Suprapubic skin (tissue), 4 donors: Measurements from ENCODE around the gene TCF20. TPM values are rescaled to one million over a fixed set of nuclear protein-coding genes. Genes with fewer than 3 reads are reported as not detected.

ENCODE experiments used
- DNase-seq, 2 donors: peaks; one replicate each; pipeline ENCODE4 v3.0.0-alpha.2; 2019; ENCODE audit warnings: low spot score in 2 of 2
- H3K27ac ChIP-seq: fragments of 200-600 bp; sonication (generic); one replicate; pipeline ENCODE4 v1.5.1; 2019
- H3K27me3 ChIP-seq: fragments of 200-600 bp; sonication (generic); one replicate; pipeline ENCODE4 v1.5.1; 2019
- H3K36me3 ChIP-seq: fragments of 200-600 bp; sonication (generic); one replicate; pipeline ENCODE4 v1.5.1; 2019
- H3K4me1 ChIP-seq: fragments of 200-600 bp; sonication (generic); one replicate; pipeline ENCODE4 v1.5.1; 2019
- H3K4me3 ChIP-seq: fragments of 200-600 bp; sonication (generic); one replicate; pipeline ENCODE4 v1.5.1; 2019; ENCODE audit warnings: mild to moderate bottlenecking
- H3K9me3 ChIP-seq: fragments of 200-600 bp; sonication (generic); one replicate; pipeline ENCODE4 v1.5.1; 2019
- EP300 ChIP-seq: sonication (generic); formaldehyde crosslinking; IDR thresholded peaks from one replicate; pipeline ENCODE4 v1.6.1; 2017; ENCODE audit warnings: antibody characterized with exemption
- POLR2A ChIP-seq, 2 donors: fragments of 450-650 bp; IDR thresholded peaks; one replicate each; pipeline ENCODE4 v1.6.1; 2017; ENCODE audit warnings: antibody characterized with exemption in 2 of 2, mild to moderate bottlenecking in 2 of 2, moderate library complexity in 2 of 2
- POLR2AphosphoS5 ChIP-seq, 3 donors: sonication (generic); formaldehyde crosslinking; IDR thresholded peaks; one replicate each; pipeline ENCODE4 v1.6.1; 2017; ENCODE audit warnings: antibody characterized with exemption in 3 of 3
- WGBS: methylation state at CpG from one replicate; pipeline ENCODE4 v1.1.5; 2018; 5-methylcytosine and 5-hydroxymethylcytosine counted together
- total RNA-seq, 4 donors: library from RNA; depleted of rRNA; stranded (reverse); fragments of >200 nt; gene quantifications; one replicate each; pipeline ENCODE4 v1.1.0, GENCODE V29; 2016
- TF ChIP-seq, protein P1 (sequence below), 2 donors: fragments of 200-600 bp in 1 of 2; fragments of 450-650 bp in 1 of 2; sonication (generic) in 1 of 2; IDR thresholded peaks; one replicate each; pipeline ENCODE4 v1.5.1; 2016 to 2019; ENCODE audit warnings: antibody characterized with exemption in 2 of 2, mild to moderate bottlenecking in 1 of 2, moderate library complexity in 1 of 2

TCF20 gene
- total RNA-seq, 4 donors from 2014 or later, result 56.4 to 72.8 (median 68.4) TPM

DNA sequence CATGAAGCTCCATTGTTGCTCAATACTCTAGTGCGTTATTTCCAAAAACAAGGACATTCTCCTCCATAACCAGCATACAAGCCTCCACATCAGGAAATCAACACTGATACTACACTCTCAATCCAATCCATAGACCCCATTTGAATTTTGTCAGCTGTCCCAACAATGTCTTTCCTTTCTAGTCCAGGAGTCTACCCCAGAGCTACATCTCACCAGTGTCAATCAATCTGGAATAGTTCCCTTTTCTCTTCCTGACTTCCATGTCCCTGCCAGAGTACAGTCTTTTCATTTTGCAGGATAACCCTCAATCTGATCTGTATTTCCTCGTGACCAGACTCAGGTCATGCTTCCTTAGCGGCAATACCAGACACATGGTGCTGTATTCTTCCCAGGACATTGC lies 43.0 kb downstream of the TCF20 start:
- peaks cover 20% of the 10 kb centered on the region for H3K4me1 ChIP-seq
- WGBS, result 84% methylated on average over 3 of the region's 3 CpGs
- no peak for TF ChIP-seq EP300
- TF ChIP-seq POLR2A (IDR thresholded peaks at IDR 0.05), result no peak
- TF ChIP-seq POLR2AphosphoS5 (IDR thresholded peaks at IDR 0.05), result no peak
- TF ChIP-seq, protein P1, sequence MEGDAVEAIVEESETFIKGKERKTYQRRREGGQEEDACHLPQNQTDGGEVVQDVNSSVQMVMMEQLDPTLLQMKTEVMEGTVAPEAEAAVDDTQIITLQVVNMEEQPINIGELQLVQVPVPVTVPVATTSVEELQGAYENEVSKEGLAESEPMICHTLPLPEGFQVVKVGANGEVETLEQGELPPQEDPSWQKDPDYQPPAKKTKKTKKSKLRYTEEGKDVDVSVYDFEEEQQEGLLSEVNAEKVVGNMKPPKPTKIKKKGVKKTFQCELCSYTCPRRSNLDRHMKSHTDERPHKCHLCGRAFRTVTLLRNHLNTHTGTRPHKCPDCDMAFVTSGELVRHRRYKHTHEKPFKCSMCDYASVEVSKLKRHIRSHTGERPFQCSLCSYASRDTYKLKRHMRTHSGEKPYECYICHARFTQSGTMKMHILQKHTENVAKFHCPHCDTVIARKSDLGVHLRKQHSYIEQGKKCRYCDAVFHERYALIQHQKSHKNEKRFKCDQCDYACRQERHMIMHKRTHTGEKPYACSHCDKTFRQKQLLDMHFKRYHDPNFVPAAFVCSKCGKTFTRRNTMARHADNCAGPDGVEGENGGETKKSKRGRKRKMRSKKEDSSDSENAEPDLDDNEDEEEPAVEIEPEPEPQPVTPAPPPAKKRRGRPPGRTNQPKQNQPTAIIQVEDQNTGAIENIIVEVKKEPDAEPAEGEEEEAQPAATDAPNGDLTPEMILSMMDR (IDR thresholded peaks at IDR 0.05), result no peak

DNA sequence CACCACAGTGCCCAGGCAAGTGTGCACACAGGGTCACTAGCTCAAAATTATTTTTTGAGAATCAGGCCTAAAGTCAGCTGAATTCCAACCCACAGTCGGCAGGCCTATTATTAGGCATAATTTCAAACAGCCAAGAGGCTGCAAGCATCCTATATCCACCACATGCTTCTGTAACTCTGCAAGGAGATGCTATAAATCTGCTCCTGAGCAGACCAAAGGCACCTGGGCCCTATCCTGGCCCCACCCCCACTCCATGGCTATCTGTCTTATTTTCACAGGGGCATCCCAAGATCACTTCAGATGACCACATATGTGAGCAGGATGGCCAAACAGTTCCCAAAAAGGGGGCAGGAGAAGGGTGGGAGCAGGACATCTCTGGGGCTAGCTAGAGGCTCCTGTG lies 44.6 kb downstream of the TCF20 start:
- TF ChIP-seq POLR2A (IDR thresholded peaks at IDR 0.05) (no peak), EP300 (no peak), POLR2AphosphoS5 (IDR thresholded peaks at IDR 0.05) (no peak)
- TF ChIP-seq, protein P1 (IDR thresholded peaks at IDR 0.05), result no peak
- H3K4me3 ChIP-seq, result no peak overlapping the region
- H3K27me3 ChIP-seq, result no peaks in the 10 kb centered on the region
- no peaks in the 10 kb centered on the region for H3K9me3 ChIP-seq
- no peak overlapping the region for H3K27ac ChIP-seq
- no peaks in the 10 kb centered on the region for H3K36me3 ChIP-seq
- no peak for DNase-seq
- 42% methylated on average over 1 of the region's 1 CpG for WGBS
- H3K4me1 ChIP-seq, result peaks cover 20% of the 10 kb centered on the region

More for the DNA sequence above, 43.0 kb downstream of the TCF20 start:
- Histone ChIP-seq H3K27ac (no peak overlapping the region), H3K9me3 (no peaks in the 10 kb centered on the region), H3K27me3 (no peaks in the 10 kb centered on the region), H3K4me3 (no peak overlapping the region), H3K36me3 (no peaks in the 10 kb centered on the region)
- DNase-seq, result no peak

DNA sequence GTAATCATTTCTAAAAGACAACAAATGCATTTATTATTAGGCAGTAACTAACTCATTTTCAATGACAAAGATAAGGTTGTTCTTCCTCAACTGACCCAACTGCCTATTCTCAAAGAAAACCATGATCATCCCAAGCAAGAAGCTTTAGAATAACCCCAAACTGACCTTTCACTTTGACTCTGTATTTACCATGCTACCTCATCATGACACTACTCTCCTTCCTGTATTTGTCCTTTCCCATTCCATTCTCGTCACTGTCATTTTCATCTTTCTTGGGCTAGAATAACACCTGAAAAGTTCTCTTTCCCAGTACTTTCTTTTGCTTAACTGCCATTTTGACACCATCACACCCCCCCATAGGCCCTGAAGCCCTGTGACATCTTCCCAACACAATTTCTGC lies 48.3 kb downstream of the TCF20 start:
- TF ChIP-seq, protein P1 (IDR thresholded peaks at IDR 0.05), result no peak
- TF ChIP-seq POLR2A (IDR thresholded peaks at IDR 0.05) (no peak), EP300 (no peak), POLR2AphosphoS5 (IDR thresholded peaks at IDR 0.05) (no peak)
- DNase-seq, result no peak
- no peaks in the 10 kb centered on the region for H3K9me3 ChIP-seq
- no peak overlapping the region for H3K4me3 ChIP-seq
- no peaks in the 10 kb centered on the region for H3K27me3 ChIP-seq
- 91% methylated on average over 1 of the region's 1 CpG for WGBS
- H3K4me1 ChIP-seq, result peaks cover 3% of the 10 kb centered on the region
- H3K27ac ChIP-seq, result no peak overlapping the region
- no peaks in the 10 kb centered on the region for H3K36me3 ChIP-seq

Other genes starting within 250 kb of the TCF20 start
- gene NAGA, start 199.8 kb downstream of the TCF20 start, total RNA-seq, result 10 to 100 TPM; 20.9 to 25.9 (median 22.2) TPM
- 10 to 100 TPM in 1 of 4 donors, 1 to 10 TPM in 3; 7.1 to 11.4 (median 8.0) TPM for gene PHETA2, start 196.4 kb downstream of the TCF20 start, total RNA-seq
- 10 to 100 TPM; 11.8 to 18.6 (median 12.8) TPM for gene SMDT1, start 191.0 kb downstream of the TCF20 start, total RNA-seq
- gene NDUFA6, start 179.9 kb downstream of the TCF20 start, total RNA-seq, result 10 to 100 TPM; 40.2 to 62.1 (median 48.0) TPM
- gene CYP2D6, start 139.8 kb downstream of the TCF20 start, total RNA-seq, result 1 to 10 TPM in 3 of 4 donors, under 1 TPM in 1; 0.72 to 4.7 (median 2.0) TPM
- 1 to 10 TPM in 2 of 4 donors, under 1 TPM in 2; 0.70 to 3.1 (median 0.97) TPM for gene NFAM1, start 161.8 kb upstream of the TCF20 start, total RNA-seq
- gene RRP7A, start 249.1 kb upstream of the TCF20 start, total RNA-seq, result 10 to 100 TPM; 19.0 to 31.3 (median 23.5) TPM